MG63 (cell line): ENCODE results near the gene ZNHIT3. TPM values are rescaled to one million over a fixed set of nuclear protein-coding genes. Genes with fewer than 3 reads are reported as not detected.
"Not testable (repeated sequence)": the region's sequence is repeated elsewhere in the genome, so short reads cannot be mapped to it uniquely, and the experiment has no call there.

Source experiments
- DNase-seq: peaks from one replicate; pipeline ENCODE4 v3.0.0-alpha.2; 2020
- H3K27me3 ChIP-seq: fragments of 250-450 bp; sonication (Bioruptor Pico); 2 replicates; pipeline ENCODE4 v1.5.1; 2020; ENCODE audit warnings: mild to moderate bottlenecking, moderate library complexity
- H3K36me3 ChIP-seq: fragments of 250-450 bp; sonication (Bioruptor Pico); 2 replicates; pipeline ENCODE4 v1.5.1; 2020; ENCODE audit warnings: mild to moderate bottlenecking, moderate library complexity
- H3K4me3 ChIP-seq: fragments of 250-450 bp; sonication (Bioruptor Pico); 2 replicates; pipeline ENCODE4 v1.5.1; 2020; ENCODE audit warnings: mild to moderate bottlenecking, moderate library complexity
- H3K9me3 ChIP-seq: fragments of 250-450 bp; sonication (Bioruptor Pico); 2 replicates; pipeline ENCODE4 v1.5.1; 2020; ENCODE audit warnings: mild to moderate bottlenecking, moderate library complexity
- total RNA-seq: library from RNA; depleted of rRNA; stranded (reverse); fragments of >200 nt; shearing (Covaris generic); gene quantifications from 2 replicates; pipeline ENCODE4 v1.2.3, GENCODE V29; 2014; ENCODE audit warnings: low replicate concordance; rRNA removed

Gene ZNHIT3
- total RNA-seq: 44.9 and 60.6 TPM in 2 replicates

GRCh38 chr17:36486204-36487194, at the start of gene ZNHIT3:
ZNHIT3 (plus strand) TSS chr17:36486681; CDS start chr17:36486700, 19 bp downstream.
- DNase-seq: peak; percentile 90
- Histone ChIP-seq H3K36me3 (peaks cover 3% of the 10 kb centered on the region; the same call in 1 of the 2 replicates), H3K27me3 (peaks cover 13% of the 10 kb centered on the region; the same call in 1 of the 2 replicates), H3K4me3 (peak within 1 kb of the TSS; percentile 71), H3K9me3 (no peaks in the 10 kb centered on the region)

GRCh38 chr17:36441792-36442191, 44.7 kb upstream of the ZNHIT3 start:
- H3K27me3 ChIP-seq, H3K36me3 ChIP-seq, H3K9me3 ChIP-seq, DNase-seq, H3K4me3 ChIP-seq: not testable (repeated sequence)

- Histone ChIP-seq H3K27me3 (no peaks in the 10 kb centered on the region), H3K9me3 (no peaks in the 10 kb centered on the region), H3K36me3 (no peaks in the 10 kb centered on the region), H3K4me3 (no peak overlapping the region)
- DNase-seq: no peak
These were observed 42.7 kb upstream of the ZNHIT3 start for GRCh38 chr17:36443777-36444176.

GRCh38 chr17:36449997-36450396, 36.5 kb upstream of the ZNHIT3 start:
- not testable (repeated sequence) for DNase-seq, H3K27me3 ChIP-seq, H3K9me3 ChIP-seq, H3K36me3 ChIP-seq, H3K4me3 ChIP-seq

GRCh38 chr17:36452888-36453287, 33.6 kb upstream of the ZNHIT3 start:
- H3K4me3 ChIP-seq, H3K27me3 ChIP-seq, H3K9me3 ChIP-seq, H3K36me3 ChIP-seq, DNase-seq: not testable (repeated sequence)

- not testable (repeated sequence) for H3K9me3 ChIP-seq, DNase-seq, H3K4me3 ChIP-seq, H3K36me3 ChIP-seq
- peaks cover 20% of the 10 kb centered on the region for H3K27me3 ChIP-seq
These were observed 28.8 kb upstream of the ZNHIT3 start for GRCh38 chr17:36457701-36458100.

- H3K27me3 ChIP-seq: peaks cover 20% of the 10 kb centered on the region
- H3K9me3 ChIP-seq: no peaks in the 10 kb centered on the region
- no peak overlapping the region for H3K4me3 ChIP-seq
- DNase-seq: no peak
- no peaks in the 10 kb centered on the region for H3K36me3 ChIP-seq
These were observed 27.4 kb upstream of the ZNHIT3 start for GRCh38 chr17:36459045-36459444.

GRCh38 chr17:36459601-36460000, 26.9 kb upstream of the ZNHIT3 start:
- Histone ChIP-seq H3K4me3 (no peak overlapping the region), H3K27me3 (peaks cover 20% of the 10 kb centered on the region), H3K9me3 (no peaks in the 10 kb centered on the region), H3K36me3 (no peaks in the 10 kb centered on the region)
- no peak for DNase-seq

GRCh38 chr17:36460265-36460937, 26.1 kb upstream of the ZNHIT3 start:
- no peaks in the 10 kb centered on the region for H3K36me3 ChIP-seq
- no peak overlapping the region for H3K4me3 ChIP-seq
- peaks cover 20% of the 10 kb centered on the region for H3K27me3 ChIP-seq
- DNase-seq: no peak
- H3K9me3 ChIP-seq: no peaks in the 10 kb centered on the region

- Histone ChIP-seq H3K4me3 (no peak overlapping the region), H3K9me3 (no peaks in the 10 kb centered on the region), H3K27me3 (peaks cover 20% of the 10 kb centered on the region), H3K36me3 (no peaks in the 10 kb centered on the region)
- no peak for DNase-seq
These were observed 25.0 kb upstream of the ZNHIT3 start for GRCh38 chr17:36461330-36462110.

- Histone ChIP-seq H3K9me3 (no peaks in the 10 kb centered on the region), H3K4me3 (no peak overlapping the region), H3K27me3 (peaks cover 34% of the 10 kb centered on the region), H3K36me3 (no peaks in the 10 kb centered on the region)
- DNase-seq: peak; percentile 89
These were observed 22.3 kb upstream of the ZNHIT3 start for GRCh38 chr17:36463916-36464764.

- Histone ChIP-seq H3K36me3 (no peaks in the 10 kb centered on the region), H3K27me3 (peaks cover 34% of the 10 kb centered on the region), H3K9me3 (no peaks in the 10 kb centered on the region), H3K4me3 (no peak overlapping the region)
- no peak for DNase-seq
These were observed 21.8 kb upstream of the ZNHIT3 start for GRCh38 chr17:36464765-36465088.

GRCh38 chr17:36468903-36469635, 17.4 kb upstream of the ZNHIT3 start:
- DNase-seq: no peak
- Histone ChIP-seq H3K36me3 (no peaks in the 10 kb centered on the region), H3K9me3 (no peaks in the 10 kb centered on the region), H3K4me3 (no peak overlapping the region), H3K27me3 (peaks cover 32% of the 10 kb centered on the region)

GRCh38 chr17:36469733-36470132, 16.7 kb upstream of the ZNHIT3 start:
- DNase-seq: no peak
- Histone ChIP-seq H3K36me3 (no peaks in the 10 kb centered on the region), H3K9me3 (no peaks in the 10 kb centered on the region), H3K27me3 (peaks cover 32% of the 10 kb centered on the region), H3K4me3 (no peak overlapping the region)

- no peak for DNase-seq
- Histone ChIP-seq H3K9me3 (no peaks in the 10 kb centered on the region), H3K27me3 (peaks cover 32% of the 10 kb centered on the region), H3K4me3 (no peak overlapping the region), H3K36me3 (no peaks in the 10 kb centered on the region)
These were observed 16.0 kb upstream of the ZNHIT3 start for GRCh38 chr17:36470499-36470898.
